C4-2B (cell line): ENCODE results near the gene SLC39A6.

Experiments
- H3K27ac ChIP-seq: fragments of 450-650 bp; 2 replicates; pipeline ENCODE4 v1.5.1; 2017
- ZFX ChIP-seq: fragments of 450-650 bp; IDR thresholded peaks from 2 replicates; pipeline ENCODE4 v1.6.1; 2017
- TF ChIP-seq, protein P1 (sequence below): fragments of 450-650 bp; conservative IDR thresholded peaks from 2 replicates; pipeline ENCODE4 v1.5.1; 2017; ENCODE audit warnings: mild to moderate bottlenecking

SLC39A6 gene

DNA sequence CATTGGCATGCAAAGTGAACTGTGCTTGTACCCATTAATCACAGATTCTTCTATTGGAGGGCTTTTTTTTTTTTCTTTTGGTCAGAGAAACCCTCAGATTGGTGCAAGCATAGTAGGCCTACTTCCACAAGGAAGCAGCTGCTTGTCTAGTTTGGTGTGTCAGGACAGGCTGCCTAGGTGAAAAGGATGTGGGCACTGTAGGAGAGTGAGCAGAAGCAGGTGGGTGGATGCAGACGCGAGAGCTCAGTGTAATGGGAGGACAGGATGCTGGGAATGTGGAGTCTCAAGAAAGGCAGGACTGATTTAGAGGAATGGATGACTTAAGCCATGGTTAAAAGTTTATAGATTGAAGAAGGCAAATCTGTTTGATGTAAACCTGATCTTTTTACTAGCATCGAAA lies 3.6 kb upstream of the SLC39A6 start:
- TF ChIP-seq, protein P1, sequence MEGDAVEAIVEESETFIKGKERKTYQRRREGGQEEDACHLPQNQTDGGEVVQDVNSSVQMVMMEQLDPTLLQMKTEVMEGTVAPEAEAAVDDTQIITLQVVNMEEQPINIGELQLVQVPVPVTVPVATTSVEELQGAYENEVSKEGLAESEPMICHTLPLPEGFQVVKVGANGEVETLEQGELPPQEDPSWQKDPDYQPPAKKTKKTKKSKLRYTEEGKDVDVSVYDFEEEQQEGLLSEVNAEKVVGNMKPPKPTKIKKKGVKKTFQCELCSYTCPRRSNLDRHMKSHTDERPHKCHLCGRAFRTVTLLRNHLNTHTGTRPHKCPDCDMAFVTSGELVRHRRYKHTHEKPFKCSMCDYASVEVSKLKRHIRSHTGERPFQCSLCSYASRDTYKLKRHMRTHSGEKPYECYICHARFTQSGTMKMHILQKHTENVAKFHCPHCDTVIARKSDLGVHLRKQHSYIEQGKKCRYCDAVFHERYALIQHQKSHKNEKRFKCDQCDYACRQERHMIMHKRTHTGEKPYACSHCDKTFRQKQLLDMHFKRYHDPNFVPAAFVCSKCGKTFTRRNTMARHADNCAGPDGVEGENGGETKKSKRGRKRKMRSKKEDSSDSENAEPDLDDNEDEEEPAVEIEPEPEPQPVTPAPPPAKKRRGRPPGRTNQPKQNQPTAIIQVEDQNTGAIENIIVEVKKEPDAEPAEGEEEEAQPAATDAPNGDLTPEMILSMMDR = no peak
- TF ChIP-seq ZFX = no peak
- H3K27ac ChIP-seq = no peak overlapping the region

DNA sequence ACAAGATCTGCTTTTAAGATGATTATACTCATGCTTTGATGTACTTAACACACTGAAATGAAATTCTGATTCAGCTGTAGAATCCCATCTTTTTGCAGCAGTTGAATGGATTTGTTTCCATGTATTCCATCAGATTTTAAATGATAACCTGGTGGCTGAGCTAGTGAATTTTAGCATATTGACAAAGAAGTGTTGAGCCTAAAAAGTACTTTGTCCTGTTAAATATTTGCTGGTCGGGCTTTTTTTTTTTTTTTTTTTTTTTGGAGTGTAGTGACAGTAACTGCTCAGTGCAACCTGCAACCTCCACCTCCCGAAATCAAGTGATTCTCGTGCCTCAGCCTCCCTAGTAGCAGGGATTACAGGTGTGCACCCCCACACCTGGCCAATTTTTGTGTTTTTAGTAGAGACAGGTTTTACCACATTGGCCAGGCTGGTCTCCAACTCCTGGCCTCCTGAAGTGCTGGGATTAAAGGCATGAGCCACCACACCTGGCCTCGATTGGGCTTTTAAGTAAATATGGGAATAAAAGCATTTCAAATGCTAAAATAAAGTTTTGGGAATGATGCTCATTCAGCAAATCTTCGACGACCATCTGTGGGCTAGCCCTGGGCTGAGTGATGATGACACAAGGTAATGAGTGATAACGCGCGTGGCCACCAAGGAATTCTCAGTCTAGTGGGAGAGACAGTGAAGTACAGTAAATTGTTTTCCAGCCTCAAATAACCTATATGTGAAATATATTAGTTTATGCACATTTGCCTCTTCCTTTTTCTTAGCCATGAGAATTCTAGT lies 2.7 kb upstream of the SLC39A6 start:
- no peak for TF ChIP-seq ZFX
- TF ChIP-seq, protein P1 = no peak
- no peak overlapping the region for H3K27ac ChIP-seq

DNA sequence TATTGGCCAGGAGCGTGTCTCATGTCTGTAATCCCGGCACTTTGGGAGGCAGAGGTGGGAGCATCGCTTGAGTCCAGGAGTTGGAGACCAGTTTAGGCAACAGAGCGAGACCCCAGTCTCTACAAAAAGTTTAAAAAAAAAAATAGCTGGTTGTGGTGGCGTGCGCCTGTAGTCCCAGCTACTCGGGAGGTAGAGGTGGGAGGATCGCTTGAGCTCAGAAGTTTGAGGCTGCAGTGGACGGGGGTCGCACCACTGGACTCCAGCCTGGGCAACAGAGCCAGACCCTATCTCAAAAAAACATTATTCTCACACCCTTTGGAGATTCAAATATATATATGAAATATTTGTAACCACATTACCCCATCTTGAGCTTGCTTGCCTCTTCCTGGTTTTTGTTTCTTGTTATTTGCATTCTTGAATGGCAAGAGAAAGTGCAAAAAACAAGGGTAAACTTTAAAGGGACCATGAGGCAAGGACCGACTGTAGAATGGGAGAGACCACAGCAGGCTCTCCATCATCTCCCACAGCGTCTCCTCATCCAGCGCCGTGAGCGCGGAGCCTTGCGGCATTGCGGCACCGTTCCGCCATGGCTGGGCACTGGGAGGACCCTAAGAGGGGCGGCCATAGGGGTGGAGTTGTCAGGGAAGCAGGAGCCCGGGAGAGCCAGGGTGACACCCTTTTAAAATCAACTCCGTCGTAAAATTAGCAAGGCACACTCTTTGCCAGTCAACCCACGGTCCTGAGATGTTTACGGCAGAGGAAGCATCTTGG lies 1.9 kb upstream of the SLC39A6 start:
- H3K27ac ChIP-seq = no peak overlapping the region; the same call in 1 of the 2 replicates
- no peak for TF ChIP-seq ZFX
- TF ChIP-seq, protein P1 = no peak

DNA sequence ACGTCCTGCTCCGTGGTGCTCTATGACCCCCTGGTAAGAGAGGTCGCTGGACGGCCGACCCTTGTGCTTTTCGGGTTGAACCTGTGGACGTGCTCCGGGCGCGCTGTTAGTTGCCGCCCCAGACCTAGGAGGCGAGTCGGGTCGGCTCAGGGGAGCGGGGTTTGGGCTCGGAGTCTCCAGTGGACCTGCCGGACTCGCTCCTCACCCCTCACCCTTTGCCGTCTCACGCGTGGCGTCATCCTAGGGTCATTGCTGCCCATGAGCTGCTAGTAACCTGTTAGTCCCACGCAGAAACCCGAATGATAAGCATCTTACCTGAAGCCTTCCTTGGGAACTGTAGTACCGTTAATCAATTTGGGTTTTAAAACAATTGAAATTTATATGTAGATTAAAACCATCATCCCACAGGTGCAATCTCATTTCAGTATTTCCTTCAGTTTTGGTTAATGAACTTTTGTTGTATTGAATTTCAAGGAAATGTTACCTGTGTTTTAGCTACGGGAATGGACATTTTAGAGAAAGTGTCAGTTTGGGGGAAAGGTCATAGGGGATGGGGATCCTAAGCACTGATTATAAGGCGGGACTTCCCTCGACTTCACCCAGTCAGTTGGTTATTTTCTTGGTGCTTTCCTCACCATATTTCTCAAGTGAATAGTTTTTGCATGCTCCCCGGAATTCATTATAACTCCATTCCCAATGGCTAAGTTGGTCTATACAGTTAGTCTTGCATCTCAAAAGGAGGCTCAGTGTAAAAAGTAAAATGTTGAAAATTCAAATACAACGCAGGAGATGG lies 1.1 kb upstream of the SLC39A6 start:
- H3K27ac ChIP-seq = peak overlapping the region; percentile 93
- TF ChIP-seq ZFX = no peak
- TF ChIP-seq, protein P1 = no peak

DNA sequence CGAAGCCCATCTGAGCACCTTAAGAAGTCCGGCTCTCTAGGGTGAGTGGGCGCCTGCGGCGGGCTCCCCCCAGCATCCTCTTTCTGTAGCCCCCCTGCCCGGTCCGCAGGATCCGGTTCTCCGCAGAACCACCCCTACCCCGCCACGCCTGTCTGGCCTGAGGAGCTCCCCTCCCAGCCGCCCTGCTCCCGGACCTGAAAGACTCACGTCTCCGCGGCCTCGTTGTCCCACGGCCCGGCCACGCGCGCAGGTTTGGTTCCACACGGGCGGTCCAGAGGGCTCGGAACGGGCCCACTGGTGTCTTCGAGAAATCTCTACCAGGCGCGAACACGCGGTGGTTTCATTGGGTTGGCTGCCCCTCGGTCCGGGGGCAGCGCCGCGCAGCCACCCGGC lies 237 bp downstream of the SLC39A6 start:
- H3K27ac ChIP-seq = peak overlapping the region; percentile 93
- TF ChIP-seq ZFX = no peak

DNA sequence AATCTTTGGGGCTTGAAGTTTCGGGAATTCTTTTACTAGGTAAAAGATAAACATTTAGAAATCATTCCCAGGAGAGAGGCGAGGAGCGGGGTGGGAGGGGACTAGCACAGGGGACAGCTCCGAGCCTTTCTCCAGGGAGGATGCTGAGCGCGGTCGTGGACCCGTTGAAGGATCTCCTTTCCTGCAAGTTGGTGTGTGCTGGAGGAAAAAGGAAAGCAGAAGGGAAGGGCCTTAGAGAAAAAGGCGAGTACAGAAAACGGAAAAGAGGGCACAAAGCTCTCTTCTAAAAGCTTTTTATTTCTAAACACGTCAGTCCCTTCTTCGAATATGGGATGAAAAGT lies 640 bp downstream of the SLC39A6 start:
- peak overlapping the region; percentile 93 for H3K27ac ChIP-seq
- no peak for TF ChIP-seq ZFX
- TF ChIP-seq, protein P1 = no peak

DNA sequence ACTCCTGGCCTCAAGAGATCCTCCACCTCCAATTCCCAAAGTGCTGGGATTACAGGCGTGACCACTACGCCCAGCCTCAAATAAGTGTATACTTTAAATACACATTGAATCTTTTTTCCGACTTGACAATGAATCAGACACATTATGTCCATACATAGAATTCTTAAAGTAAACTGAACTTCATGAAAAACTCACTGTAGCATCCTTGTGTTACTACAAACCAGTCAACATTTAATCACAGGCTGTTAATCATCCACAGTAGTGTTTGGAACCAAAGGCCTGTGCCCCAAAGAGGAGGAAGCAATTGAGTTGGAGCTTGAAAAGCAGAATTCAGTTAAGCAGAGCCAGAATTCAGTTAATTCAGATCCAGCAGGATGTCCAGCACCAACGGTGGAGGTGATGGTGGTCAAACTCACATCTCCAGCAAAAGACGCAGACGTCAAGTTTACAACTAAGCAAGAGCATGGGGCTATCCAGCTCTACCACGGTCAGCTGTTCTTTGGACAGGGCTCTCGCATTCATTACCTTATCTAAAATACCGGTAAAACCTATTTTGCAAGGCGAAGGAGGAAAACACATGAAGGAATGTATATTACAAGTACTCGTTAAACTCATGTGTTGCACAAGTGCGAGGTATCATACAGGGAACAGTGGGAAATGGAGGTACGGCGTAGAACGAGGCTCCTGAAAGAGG lies 1.2 kb downstream of the SLC39A6 start:
- peak overlapping the region; percentile 93 for H3K27ac ChIP-seq
- TF ChIP-seq, protein P1 = no peak
- no peak for TF ChIP-seq ZFX
